GM21423 (cell line): Measurements from ENCODE around the gene PCGF2.

Experiments used
- ATAC-seq: cut with Tn5 transposase; IDR thresholded peaks from one replicate; pipeline ENCODE4 v1.9.1; 2021; ENCODE audit warnings: mild to moderate bottlenecking, moderate library complexity; ENCODE audit not compliant: unreplicated experiment

PCGF2 gene

DNA sequence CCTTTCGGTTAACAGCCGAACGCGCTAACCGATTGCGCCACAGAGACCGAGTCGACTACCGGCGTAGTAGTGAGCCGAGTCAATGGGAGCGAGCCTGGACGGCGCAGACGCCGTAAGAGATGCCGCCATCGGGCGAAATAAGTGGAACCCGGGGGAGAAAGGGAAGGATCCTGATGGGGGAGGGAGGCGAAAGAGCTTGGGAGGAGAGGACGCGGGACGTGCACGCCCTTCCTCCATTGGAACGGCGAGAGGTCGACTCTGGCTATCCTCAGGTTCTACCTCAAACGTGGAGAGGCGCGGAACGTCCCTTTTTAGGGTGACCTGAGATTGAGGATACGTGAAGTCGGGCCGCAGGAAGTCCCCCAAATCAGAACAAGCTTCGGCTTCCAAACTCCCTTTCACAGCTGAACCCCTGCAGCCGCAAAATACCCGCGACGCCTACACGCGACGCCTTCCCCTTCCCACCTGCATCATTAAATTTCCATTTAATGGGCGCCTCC, 3.7 kb upstream of the PCGF2 start:
- ATAC-seq = peak; percentile 23

DNA sequence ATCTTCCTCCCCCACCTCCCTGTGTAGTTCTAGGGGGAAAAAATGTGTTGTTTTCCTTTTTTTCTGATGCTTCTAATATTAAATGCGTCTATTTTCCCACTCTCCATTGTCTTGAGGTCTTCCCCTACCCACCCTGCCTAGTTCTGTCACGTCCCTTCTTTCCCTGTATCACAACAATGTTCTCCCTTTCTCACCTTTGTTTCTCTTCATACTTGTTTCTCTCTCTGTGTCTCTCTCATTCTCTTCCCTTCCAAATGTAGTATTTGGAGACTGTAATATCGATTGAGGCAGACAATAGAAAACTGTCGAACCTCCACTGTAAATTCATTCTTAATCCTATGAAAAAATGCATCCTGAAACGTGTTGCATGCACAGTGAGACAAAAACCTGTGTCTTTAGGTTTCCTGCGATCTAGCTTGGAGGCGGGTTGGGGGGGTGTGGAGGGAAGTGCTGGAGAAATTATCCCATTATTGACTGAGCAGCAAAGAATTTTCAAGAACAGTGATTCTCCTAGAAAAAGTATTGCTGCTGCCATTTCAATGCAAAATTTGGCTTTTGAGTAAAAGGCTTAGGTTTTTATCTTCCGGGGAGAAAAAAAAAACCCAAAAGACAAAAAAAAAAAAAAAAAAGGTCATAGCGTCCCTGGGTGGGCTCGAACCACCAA, 3.1 kb upstream of the PCGF2 start:
- ATAC-seq = no peak

DNA sequence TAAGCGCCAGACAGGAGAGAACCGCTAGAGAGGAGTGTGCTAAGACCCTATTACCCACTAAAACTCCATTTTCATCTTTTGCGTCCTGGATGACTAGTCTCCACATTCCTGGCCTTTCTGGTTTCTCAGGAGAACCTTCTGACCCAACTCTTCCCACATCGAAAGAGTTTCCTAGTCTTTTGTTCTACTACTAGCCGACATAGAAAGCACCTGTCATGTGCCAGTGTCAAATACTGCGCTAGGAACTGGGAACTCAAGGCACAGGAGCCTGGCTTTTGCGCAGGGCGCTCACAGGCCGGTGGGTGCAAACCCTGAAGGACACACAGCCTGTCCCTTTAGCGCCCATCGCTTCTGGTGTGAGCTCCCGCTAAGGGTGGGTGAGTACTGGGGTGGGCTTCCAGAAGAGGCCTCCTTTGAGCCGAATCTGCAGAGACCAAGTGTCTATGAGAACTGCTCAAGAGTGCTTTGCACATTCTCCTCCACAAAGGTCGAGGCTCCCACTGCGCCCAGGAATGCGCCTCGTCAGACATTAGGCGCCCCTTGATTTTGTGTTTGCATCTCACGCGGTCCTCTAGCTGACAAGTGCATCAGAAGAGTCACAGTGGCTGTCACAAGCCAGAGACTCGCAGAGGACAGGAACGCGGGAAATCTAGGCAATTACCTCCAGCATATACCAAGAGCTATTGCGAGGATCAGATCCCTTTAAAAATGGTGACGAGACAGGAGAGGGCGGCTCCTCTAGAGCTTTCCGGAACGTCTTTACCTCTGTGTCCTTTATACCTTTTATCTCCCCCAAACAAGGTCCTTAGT, 2.4 kb upstream of the PCGF2 start:
- no peak for ATAC-seq

DNA sequence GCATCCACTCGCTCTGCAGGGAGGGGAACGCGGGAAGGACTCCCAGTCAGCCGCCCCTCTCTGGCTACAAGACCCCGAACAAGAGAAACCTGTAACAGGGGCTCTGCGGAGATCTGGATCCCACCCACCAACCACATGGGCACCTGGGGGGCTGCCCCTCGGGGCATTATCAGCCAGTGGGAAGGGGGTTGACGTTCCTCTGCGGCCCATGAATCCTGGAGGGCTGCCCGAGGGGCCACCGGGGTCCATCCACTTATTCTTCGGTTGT, 1.8 kb upstream of the PCGF2 start:
- ATAC-seq = no peak

DNA sequence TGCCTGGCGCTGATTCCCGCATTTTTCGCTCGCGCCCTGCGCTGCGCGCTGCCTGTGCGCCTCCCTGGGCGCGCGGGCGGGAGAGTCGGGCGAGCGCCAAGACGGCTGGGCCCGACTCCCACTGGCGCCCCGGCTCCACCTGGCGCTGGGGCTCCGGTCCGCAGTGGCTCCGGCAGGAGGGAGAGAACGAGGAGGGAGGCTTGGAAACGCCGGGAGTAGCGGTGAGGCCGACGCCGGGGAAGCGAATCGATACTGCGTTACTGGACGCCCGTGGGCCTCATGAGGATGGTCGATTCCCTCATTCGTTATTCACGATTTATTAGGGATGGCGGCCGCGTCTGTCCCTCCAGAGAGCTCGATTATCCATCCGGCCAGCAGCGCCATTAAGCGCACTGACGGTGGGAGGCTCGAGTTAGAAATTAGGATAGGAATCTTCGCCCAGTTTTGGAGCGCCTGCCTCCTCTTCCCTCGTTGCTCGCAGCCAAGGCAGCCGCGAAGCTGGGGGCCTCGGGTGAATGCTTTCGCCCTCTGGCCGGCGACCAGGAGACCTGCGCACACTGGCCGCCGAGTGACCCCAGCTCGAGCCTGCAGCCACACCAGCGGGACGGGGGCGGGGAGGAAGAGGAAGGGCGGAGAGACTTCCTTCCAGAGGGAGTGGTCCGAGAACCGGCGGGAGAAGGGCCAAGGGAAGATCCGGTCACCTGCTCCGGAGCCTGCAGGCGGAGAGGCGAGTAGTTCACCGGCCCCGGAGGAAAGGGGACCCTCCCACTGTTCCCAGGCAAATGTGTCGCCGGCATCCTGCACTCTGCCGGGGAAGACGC, 1.3 kb upstream of the PCGF2 start:
- ATAC-seq = no peak

DNA sequence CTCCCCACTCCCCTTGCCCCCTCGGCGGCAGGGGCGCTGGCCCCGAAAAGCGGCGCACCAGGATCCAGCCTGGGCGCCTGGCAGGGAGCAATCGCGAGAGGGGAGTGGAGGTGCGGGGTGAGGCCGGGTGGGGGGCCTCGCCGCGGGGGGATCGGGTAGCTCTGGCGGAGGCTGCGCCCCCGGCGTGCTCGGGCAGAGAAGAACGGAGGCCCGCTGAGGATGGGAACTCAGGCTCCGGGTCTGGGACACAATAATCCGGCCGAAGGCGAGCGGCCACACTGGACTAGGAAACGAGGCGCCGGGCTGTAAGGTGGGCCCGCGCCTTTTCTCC, 721 bp upstream of the PCGF2 start:
- no peak for ATAC-seq

DNA sequence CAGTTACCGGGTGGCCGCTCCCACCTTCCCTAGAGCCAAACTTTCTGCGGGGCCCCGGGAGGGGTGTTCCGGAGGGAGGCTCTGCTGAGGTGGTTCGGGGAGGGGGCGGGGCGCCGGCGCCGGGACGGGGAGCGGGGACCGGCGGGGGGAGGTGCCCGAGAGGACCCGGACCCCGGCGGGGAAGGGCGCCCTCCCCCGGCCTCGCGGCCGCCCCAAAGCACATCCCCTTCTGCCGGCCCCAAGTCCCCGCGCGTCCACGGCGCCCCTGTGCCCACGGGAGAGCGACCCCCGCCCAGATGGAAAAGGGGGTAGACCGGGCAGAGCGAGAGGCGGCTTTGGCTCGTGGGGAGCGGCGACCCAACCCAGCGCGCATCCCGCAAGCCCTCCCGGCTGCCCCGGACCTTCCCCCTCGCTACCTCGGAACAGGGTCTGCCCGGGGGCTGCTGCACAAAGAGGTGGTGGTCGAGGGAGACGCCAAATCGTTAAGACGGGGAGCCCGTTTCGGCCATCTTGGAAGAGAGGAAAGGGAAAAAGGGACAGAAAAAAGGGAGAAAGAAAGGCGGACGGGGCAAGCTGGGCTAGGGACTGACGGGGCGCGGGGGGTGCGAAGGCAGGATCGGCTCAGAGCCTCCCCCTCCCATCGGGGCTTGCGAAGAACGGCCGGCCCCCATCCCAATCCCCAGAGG, 530 bp downstream of the PCGF2 start:
- ATAC-seq = no peak

DNA sequence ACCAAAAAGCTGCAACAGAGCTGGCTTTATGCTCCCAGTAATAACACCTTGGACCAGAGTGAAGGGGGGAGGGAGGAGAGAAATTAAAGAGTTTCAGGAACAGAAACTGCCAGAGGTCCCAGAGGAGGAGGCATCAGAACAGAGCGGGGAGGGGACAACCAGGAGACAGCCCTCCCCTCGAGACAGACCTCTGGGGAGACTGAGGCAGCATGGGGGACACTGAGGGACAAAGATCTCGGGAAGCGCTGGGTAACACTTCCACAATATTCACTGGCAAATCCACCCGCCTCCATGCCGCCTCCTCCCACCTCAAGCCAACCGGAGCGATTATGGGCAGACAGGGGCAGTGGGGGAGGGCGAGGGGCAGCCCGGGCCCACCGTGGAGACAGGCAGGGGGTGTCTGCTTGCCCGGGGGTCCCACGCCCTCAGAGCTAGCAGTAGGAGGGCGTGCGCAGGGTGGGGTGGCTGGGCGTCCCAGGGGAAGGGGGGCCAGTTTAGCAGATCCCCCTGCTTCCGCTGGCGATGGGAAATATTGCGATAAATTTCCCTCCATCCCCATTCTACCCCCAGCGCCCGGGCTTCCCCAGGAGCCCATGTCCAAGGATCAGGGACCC, 1.2 kb downstream of the PCGF2 start:
- no peak for ATAC-seq

DNA sequence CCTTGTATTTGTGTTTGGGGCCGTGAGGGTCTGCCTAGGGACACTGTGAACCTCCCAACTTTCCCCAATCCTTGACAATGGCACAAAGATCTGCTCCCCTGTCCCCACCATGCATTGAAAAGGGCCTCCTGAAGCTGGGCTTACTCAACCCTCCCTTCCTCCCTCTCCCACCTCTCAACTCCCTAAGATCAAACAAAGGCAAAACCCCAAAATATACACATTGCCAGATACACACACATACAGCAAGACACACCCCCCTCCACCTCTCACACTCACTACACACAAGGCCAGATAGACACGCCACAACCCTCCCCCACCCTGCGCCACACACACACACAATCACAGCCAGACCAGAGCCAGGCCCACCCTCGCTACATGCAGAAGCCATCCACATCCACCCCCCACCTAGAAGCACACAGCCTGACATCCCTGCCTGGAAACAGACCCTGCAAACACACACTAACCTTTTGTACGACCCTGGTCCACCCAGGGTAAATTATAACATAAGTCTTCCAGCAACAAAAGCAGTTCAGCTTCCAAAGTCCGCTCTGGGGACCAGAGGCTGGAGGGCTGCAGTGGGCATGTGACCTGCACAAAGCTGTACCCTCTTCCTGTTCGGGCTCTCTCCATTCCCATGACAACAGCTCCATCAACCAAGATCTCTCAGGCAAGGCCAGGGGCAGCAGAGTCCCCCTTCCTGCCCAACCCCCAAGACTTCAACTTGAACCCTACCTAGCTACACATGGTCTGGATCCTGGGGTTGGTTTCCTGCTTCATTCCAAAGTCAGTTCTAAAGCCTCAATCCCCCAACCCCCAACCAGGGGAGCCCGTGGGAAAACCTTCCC, 1.9 kb downstream of the PCGF2 start:
- ATAC-seq = no peak

DNA sequence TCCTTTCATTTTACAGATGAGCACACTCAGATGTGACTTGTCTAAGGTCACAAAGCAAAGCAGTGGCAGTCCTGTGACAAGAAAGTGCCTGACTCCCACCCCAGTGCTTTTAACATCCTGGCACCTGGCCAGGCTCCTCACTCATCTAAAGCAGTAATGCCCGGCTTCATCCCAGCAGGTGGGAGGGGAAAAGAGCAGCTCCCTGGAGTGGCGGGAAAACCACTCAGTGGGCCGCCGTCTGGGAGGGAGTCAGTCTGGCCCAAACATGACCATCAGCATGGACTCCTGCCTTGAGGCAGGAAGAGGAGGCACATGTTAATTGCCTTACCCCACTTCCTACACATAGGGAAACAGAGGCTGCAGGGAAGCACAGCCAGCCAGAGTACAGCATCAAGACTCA, 2.6 kb downstream of the PCGF2 start:
- ATAC-seq = no peak

DNA sequence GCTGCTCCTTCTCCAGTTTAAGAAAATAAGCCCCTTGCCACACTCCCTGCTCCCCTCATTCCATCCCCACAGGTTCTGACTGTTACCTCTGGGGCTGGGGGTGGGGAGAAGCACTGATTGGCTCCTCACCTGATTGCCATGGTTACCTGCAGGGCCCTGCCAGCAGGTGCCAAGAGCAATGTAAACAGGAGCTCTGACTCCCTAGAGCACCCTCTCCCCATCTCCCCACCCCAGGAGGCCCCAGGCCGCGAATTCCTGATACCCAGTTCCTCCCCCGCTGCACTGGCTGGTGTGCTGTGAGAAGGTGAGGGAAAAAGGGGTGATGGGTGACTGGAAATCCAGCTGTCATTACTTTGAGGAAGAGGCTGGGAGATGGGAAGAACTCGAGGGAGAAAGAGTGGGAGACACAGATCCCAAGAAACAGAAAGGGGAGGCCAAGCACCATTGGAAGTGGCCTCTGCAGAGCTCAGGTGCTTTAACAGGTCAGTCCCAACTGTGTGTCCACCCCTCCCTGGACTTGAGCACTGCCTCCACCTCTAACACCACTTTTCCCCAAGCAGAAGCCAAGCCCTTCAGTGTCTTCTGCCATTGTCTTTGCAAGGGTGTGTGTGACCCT, 4.5 kb downstream of the PCGF2 start:
- ATAC-seq = no peak

DNA sequence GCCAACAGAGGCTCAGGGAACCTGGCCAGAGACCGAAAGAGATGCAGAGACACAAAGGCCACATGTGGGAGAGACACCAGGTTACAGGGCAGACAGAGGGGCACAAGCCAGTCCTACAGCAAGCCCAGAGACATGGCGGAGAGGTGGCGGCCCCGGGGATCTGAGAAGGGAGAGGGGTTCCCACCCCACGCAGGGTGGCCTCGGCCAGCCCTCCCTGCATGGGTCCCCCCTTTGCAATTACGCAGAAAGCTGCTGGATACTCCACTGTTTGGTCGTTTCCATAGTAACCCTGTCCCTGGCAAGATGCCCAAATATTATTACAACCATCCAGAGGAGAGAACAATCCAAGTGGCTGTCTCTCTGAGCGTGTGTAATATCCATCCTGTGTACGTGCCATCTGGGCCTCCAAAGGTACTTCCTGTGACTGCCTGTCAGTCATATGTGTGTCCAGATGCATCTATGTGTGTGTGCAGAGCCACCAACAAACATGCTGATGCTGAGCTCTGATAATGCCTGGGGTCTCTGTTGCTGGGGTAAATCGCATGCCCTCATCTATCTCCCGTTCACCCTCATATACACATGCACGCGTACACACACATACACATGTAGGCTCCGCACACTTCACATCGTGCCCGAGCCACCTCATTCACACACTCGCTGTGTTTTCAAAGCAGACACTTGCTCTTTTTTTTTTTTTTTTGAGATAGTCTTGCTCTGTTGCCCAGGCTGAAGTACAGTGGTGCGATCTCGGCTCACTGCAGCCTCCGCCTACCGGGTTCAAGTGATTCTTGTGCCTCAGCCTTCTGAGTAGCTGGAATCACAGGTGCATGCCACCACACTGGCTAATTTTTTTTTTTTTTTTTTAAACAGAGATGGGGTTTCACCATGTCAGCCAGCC, 5.5 kb downstream of the PCGF2 start:
- ATAC-seq = no peak

DNA sequence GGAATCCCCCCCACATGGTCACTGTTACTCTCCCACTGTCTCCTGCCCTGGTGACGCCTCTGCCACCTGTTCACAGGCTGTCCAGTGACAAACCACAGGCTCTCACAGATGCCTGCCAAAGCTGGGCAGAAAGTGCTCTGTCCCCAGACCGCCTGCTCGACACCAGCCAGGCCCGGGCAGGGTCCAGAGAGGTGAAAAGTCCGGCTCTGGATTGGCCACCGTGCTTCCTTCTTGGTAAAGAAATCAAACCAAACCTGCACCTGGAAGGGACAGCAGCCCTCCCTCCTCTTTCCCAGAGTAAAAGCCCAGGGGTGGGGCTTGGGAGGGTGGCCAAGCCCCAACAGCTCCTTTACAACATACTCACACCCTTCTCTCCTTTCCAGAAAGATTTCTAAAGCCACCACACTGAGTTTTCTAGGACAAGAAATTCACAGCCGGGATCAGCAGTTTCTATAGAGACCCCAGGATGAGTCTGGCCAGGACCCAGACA, 6.2 kb downstream of the PCGF2 start:
- ATAC-seq = no peak

DNA sequence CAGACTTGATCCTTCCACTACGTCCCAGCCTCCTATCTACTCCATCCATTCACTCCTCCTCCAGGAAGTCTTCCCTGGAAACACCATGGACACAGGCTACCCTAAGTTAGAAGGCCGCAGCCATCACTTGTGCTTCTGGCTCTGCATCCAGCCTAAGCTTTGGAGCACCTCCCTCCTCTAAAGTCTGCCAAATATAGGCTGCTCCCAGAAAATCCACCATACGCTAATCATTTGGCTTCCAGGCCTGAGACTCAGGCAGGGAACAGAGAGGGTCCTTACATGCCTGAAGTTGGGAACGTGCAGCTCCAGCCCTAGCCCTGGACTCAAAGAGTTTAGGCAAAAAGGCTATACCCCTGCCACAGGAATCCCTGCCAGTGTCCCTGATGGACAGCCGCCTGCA, 6.7 kb downstream of the PCGF2 start:
- no peak for ATAC-seq

DNA sequence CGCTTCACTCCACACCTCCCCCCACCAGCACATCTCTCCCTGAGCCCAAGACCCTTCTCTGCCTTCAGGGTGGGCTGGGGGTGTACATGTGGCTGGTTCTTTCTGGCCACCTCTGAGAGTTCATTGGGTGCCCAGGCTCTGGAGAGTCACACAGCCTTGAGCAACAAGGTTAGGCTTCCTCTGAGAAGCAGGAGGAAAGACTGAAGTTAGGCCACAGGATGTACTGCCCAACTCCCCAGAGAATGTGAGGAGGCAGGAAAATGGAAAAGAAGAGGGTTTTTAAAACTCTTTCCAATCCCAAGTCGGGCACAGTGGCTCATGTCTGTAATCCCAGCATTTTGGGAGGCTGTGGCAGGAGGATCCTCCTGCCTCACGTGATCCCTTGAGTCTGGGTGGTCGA, 7.3 kb downstream of the PCGF2 start:
- ATAC-seq = no peak

DNA sequence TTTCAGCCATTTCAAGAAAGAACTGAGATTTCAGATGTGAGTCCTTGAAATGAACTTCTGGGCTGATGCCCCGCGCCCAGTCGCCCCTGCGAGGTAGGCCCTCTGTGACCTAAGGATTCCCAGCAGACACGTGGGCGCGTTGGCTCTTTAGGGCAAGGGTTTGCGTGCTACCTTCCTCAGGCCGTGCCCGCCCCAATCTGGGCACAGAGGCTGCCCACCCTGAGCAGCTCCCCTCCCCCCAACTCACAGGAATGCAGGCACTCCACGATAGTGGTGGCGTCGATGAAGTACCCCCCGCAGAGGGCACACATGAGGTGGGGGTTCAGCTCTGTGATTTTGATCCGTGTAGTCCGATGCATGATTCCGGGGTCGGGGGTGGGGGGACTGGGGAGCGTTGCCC, 8.1 kb downstream of the PCGF2 start:
- no peak for ATAC-seq

DNA sequence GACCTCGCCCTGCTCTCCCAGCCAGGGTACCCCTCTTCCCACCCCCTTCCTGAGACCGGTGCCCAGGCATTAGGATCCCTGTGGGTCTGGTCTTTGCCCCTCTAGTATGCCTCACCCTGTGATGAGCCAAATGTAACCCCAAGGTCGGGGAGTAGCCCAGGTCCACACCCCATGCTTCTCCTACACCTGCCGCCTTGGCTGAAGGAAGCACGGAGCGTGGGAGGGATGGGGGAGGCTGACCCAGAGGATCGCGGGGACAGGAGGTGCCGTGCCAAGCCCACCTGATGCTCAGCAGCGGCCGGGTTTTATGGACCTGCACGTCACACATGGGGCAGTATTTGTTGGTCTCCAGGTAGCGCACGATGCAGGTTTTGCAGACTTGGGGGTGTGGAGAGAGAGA, 8.8 kb downstream of the PCGF2 start:
- no peak for ATAC-seq

DNA sequence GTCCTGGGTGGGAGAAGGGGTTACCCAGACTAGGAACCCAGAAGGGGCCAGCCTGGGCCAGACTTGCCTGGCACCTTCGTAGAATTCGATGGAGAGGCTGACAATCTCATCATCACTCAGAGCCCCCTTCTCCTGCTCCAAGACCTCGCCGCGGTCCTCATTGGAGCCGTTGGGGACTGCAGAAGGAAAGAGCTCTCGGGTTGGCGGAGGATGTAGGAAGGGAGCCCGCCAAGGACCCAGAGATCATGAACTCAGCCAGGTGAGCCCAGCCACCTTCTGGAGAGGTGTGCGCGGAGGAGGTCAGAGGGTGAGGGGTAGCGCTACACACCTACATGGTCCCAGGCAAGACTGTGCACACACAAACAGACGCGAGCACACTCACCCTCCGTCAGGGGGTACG, 9.4 kb downstream of the PCGF2 start:
- ATAC-seq = no peak
